ENCODE measurements around the gene AHNAK.
"Not testable (repeated sequence)": the region's sequence is repeated elsewhere in the genome, so short reads cannot be mapped to it uniquely, and the experiment has no call there.

The AHNAK gene

DNA sequence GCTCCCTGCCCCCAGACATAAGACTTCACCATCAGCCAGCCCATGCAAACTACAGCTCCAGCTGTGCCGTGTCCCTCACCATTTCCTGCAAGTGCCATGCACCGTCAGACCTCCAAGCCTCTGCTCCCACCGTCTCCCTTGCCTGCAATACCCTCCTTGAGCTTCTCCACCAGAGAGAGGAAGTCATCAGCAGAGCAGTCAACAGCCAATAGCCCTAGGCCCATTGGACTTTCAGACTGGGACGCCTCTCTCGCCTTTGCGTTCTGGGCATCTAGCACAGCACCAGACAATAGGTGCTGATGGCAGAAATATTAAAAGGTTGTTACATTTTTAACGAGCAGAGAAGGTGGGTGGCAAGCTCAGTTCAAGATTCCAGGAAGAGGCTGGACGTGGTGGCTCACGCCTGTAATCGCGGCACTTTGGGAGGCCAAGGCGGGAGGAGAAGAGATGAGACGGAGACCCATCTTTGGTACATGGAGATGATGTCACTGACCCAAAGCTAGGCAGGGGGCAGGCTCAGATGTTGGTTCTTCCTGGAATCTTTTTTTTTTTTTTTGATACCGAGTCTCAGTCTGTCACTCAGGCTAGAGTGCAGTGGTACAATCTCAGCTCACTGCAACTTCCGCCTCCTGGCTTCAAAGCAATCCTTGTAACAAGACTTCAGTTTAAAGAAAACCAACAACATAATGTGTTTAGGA is 95.9 kb downstream of the AHNAK start:
- H3K4me3 ChIP-seq (ENCODE audit: low read length): no peak overlapping the region
- TF ChIP-seq ZNF274 (IDR thresholded peaks at IDR 0.05; ENCODE audit: low read depth, low read length): no peak

DNA sequence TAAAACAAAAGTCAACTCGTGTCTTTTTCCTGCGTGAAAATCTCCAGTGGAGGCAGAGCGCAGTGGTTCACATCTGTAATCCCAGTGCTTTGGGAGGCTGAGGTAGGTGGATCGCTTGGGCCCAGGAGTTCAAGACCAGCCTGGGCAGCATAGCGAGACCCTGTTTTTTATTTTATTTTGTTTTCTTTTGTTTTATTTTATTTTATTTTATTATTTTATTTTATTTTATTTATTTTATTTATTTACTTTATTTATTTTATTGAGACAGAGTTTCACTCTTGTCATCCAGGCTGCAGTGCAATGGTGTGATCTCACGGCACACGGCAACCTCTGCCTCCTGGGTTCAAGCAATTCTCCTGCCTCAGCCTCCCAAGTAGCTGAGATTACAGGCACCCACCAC is 96.7 kb downstream of the AHNAK start:
- not testable (repeated sequence) for H3K4me3 ChIP-seq (ENCODE audit: low read length)

DNA sequence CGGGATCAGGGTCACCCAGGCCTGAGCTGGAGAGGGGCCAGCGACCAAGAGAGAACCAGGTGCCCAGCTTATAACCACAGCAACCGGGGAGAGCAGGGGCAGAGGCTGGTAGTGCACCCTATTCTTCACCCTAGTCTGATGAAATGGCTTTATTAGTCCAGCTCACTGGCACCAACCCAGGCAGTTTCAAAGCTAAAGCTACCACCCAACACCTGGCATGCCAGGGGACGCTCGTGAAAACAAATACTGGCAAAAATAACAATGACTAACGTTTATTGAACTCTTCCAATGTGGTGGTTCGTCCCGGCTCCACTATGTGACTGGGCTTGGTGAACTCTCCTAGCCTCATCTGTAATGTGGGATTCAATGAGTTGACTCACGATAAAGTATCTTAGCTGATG is 97.2 kb downstream of the AHNAK start:
- no peak overlapping the region for H3K4me3 ChIP-seq (ENCODE audit: low read length)
- no peak for TF ChIP-seq ZNF274 (IDR thresholded peaks at IDR 0.05; ENCODE audit: low read depth, low read length)

DNA sequence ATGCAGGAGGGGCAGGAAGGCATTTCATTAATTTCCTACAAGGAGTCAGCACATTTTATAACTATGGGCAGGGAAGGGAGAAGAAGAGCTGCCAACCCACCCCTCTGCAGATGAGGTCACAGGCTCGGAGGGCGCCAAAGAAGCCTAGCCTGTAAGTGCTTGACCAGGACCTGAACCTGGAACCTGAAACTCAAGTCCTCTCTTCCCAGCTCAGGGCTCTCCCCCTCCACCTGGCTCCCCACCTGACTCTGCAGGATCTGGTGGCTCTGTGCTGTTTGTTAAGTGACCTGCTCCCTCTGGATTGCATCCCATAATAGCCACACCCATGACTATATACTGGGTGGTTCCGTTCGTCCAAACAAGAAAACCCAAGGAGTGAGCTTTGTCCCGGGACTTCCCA is 100.5 kb downstream of the AHNAK start:
- no peak overlapping the region for H3K4me3 ChIP-seq (ENCODE audit: low read length)
- TF ChIP-seq ZNF274 (IDR thresholded peaks at IDR 0.05; ENCODE audit: low read depth, low read length): no peak

DNA sequence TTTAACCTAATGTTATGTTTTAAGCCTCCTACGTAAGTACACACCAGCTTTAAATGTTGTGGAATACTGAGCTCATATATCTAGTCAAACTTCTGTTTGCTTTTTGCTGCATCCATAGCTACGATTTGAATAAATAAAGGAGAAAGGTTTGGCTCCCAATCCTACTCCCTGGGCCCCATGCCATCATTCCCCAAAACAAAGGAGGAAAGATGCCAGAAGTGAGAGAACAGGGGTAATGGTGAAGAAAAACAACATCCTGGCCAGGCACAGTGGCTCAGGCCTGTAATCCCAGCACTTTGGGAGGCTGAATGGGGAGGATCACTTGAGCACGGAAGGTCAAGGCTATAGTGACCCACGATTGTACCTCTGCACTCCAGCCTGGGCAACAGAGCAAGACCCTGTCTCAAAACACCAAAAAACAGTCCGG is 101.3 kb downstream of the AHNAK start:
- H3K4me3 ChIP-seq (ENCODE audit: low read length): no peak overlapping the region
- TF ChIP-seq ZNF274 (IDR thresholded peaks at IDR 0.05; ENCODE audit: low read depth, low read length): no peak

DNA sequence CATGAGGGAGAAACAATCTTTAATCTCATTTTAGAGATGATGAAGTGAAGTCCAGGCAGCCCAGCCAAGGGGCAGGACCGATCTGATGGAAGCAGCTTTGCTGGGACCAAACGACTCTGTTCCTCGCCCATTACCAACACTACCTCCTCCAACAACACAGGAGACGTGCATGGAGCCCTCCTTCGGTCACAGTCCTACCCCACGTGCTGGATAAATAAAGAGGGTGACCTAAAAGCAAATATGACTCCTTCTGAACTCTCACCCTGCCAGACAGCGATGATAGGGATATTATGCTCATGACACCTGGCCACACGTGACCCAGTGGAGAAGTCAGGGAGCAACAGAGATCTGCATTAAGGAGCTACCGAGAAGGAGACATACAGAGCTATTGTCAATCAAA is 101.8 kb downstream of the AHNAK start:
- TF ChIP-seq ZNF274 (IDR thresholded peaks at IDR 0.05; ENCODE audit: low read depth, low read length): no peak
- H3K4me3 ChIP-seq (ENCODE audit: low read length): no peak overlapping the region

DNA sequence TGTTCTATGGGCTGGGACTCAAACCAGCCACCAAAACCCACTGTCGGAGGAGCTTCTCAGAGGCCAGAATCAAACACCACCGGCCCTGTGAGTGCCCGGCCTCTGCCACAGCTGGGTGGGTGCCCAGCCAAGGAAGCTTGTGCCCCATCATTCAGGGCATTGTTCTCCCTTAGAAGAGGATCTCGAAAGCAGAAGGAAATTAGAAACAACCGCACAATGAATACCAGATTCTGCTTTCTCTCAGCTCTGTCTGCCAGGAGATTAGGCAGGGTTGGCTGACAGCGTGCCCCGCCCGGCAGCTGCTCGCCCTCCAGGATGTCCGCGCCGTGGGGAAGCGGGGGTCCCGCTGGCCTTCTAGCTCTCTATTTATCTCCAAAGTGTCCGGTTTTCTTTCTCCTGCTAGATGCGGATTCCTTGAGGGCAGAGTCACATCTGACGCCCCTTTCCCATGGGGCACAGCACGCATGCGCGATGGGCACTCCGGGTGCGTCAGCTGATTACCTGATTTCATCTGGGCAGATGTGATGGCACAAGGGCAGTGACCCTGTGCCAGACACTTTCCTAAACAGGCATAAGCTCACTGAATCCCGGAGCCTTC is 102.3 kb downstream of the AHNAK start:
- H3K4me3 ChIP-seq (ENCODE audit: low read length): no peak overlapping the region
- TF ChIP-seq ZNF274 (IDR thresholded peaks at IDR 0.05; ENCODE audit: low read depth, low read length): no peak

DNA sequence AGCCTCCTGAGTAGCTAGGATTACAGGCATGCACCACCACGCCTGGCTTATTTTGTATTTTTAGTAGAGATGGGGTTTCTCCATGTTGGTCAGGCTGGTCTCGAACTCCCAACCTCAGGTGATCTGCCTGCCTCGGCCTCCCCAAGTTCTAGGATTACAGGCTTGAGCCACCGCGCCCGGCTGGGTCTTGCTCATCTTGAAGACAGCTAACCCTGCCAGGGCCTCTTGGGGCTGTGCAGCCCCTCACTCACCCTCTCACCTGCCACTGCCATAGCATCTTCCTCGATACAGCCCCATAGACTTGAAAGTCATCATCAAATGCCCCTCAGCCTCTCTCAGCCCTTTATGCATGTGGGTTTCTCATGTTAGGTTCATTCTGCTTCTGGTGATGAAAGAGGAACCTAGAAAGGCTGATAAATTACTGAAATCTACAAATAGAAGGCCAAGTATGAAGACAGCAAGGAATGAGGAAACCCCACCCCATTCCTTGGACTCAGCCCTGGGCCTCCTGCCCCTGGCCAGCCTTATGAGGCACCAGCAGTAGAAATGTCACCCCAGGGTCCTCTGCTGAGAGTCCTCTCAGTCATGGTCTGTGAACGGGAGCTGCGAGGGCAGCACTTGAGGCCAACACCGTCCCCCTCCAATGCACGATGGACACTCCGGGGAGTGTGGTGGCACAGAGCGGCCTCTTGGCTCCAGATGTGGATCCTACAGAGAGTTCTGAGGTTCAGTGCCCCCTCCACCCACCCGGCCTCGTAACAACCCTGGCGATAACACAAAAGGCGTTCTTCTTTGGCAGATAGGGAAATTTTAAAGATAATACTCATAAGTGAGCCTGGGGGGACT is 103.0 kb downstream of the AHNAK start:
- H3K4me3 ChIP-seq (ENCODE audit: low read length): no peak overlapping the region
- TF ChIP-seq ZNF274 (IDR thresholded peaks at IDR 0.05; ENCODE audit: low read depth, low read length): no peak

DNA sequence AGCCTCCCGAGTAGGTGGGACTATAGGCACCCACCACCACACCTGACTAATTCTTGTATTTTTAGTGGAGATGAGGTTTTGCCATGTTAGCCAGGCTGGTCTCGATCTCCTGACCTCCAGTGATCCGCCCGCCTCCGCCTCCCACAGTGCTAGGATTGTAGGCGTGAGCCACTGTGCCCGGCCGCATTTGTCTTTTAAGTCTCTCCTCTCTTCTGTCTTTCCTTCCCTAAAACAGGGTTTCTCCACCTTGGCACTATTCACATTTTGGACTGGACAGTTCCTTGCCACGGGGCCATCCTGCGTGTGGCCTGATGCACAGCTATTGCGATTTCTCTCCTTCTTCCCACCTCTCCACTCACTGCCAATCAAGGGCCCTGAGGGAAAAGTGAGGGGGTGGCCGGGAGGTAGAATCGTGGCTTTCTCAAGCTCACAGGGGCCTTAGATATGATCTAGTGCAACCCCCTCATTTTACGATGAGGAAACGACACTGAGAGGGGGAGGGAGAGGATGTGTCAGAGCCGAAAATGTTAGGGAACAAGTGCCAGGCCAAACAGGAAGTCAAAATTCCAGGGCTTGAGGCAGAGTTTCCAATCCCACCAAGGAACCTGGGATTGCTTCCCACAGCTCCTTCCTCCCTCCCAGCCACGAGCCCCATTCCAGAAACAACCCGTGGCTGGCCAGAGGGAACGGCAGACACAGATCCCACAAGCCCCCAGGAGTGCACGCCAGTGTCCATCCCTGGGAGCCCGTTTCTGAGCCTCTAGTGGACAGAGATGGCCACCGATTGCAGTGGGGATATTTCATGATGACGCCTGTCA is 106.6 kb downstream of the AHNAK start:
- H3K4me3 ChIP-seq (ENCODE audit: low read length): no peak overlapping the region
- TF ChIP-seq ZNF274 (IDR thresholded peaks at IDR 0.05; ENCODE audit: low read depth, low read length): no peak

DNA sequence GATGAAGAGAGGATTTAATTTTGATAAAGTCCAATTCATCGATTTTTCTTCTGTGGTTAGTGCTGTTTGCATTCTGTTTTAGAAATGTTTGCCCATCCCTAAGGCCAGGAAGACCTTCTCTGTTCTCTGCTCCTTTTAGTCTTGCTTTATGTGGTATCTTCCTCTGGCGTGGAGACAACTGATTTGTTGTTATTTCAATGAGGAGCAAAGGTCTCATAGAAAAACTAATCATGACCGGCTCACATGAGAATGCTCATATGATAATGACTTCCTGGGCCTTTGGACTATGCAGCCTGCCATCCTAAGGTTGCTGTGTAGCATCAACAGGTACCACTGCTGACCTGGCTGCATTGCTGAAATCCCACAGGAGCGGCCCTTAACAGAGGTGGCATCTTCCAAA is 108.0 kb downstream of the AHNAK start:
- no peak for TF ChIP-seq ZNF274 (IDR thresholded peaks at IDR 0.05; ENCODE audit: low read depth, low read length)

DNA sequence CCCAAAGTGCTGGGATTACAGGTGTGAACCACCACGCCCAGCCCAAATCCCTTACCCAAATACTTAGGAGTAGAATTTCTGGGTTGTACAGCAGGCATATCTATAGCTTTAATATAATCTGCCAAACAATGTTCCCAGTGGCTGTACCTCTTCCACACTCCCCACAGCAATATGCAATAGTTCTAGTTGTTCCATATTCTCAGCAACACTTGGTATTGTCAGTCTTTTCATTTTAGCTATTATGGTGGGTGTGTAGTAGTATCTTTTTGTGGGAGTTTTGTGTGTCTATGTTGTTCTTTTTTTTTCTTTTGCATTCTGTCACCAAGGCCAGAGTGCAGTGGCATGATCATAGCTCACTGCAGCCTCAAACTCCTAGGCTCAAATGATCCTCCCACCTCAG is 109.0 kb downstream of the AHNAK start:
- TF ChIP-seq ZNF274 (IDR thresholded peaks at IDR 0.05; ENCODE audit: low read depth, low read length): no peak
- H3K4me3 ChIP-seq (ENCODE audit: low read length): no peak overlapping the region

More for the DNA sequence above, 108.0 kb downstream of the AHNAK start:
- H3K4me3 ChIP-seq (ENCODE audit: low read length): no peak overlapping the region

DNA sequence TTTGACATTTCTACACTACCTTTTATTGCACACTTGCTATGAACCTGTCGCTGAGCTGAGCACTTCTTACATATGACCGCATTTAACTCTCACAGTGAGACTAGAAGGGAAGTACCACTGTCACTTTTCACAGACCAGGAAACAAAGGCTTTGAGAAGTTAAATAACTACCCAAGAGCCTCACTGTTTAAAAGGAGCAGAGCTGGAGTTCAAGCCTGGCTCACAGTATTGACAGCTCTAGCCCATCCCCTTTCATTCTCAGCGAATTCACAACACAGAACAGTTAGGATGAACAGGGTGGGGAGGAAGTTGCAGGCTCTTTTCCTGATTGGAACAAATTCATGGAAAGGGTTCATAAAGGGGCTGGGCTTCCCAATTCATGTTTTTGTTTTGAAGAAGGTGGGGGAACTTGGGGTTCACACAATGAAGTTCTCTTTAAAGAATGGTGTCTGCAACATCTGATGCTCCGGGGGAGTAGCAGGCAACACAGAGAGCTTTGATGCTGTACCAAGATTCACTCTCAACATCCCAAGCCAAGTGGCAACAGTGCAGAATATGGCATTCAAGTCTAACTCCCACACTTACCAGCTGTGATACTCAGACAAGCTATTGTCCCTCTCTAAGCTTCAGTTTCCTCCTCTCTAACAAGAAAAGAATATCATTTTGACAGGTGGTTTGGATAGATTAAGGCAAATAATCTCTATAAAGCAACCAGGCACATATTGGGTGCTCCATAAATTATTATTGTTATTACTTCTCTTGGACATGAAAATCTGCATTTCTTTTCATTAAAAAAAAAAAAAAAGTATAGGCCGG is 110.6 kb downstream of the AHNAK start:
- no peak for TF ChIP-seq ZNF274 (IDR thresholded peaks at IDR 0.05; ENCODE audit: low read depth, low read length)
- no peak overlapping the region for H3K4me3 ChIP-seq (ENCODE audit: low read length)

DNA sequence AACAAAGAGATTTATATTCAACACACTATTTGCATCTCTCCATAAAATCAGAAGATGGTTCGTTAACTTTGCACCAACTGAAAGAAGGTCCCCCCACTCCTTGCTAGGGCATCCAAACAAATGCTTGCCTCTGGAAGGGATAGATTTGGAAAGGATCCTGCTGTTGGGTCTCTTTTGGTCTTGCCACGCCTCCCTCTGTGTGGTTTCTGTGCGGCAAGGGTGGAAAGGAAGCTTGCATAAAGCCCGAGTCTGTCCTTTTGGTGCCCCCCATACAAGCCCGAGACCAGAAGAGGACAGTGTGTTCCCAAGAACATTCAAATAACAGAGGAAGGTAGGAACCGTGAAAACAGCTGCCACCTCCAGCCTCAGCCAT is 112.7 kb downstream of the AHNAK start:
- no peak overlapping the region for H3K4me3 ChIP-seq (ENCODE audit: low read length)

More for the DNA sequence above, 112.7 kb downstream of the AHNAK start:
- TF ChIP-seq ZNF274 (IDR thresholded peaks at IDR 0.05; ENCODE audit: low read depth, low read length): no peak
